Kidney (tissue), 14 donors: Measurements from ENCODE around the gene ADCY4. TPM values are rescaled to one million over a fixed set of nuclear protein-coding genes. Genes with fewer than 3 reads are reported as not detected.
A peak's percentile ranks its signal among the peaks of the same experiment; 100 is the strongest.

Experiments
- DNase-seq, 5 donors: peaks; one replicate each; pipeline ENCODE4 v3.0.0-alpha.2; 2013 to 2020
- FAIRE-seq: peaks from 2 replicates; lab custom pipeline; 2012; peaks lifted over from hg19 to GRCh38; lab: Jason Lieb, UNC
- H3K27ac ChIP-seq, 2 donors: one replicate each; pipeline ENCODE4 v1.7.0; 2013; ENCODE audit warnings: low read depth in 2 of 2, low read length in 2 of 2, inconsistent platforms in 1 of 2
- H3K27me3 ChIP-seq: one replicate; pipeline ENCODE4 v1.7.1; 2013; ENCODE audit warnings: low read length, inconsistent platforms; ENCODE audit not compliant: control insufficient read depth, insufficient read depth
- H3K36me3 ChIP-seq, 3 donors: one replicate each; pipeline versions ENCODE4 v1.7.0 to v1.7.1; 2013; ENCODE audit warnings: low read length in 3 of 3, control low read depth in 1 of 3, inconsistent platforms in 1 of 3; ENCODE audit not compliant: insufficient read depth in 3 of 3, control insufficient read depth in 2 of 3
- H3K4me1 ChIP-seq, 3 donors: one replicate each; pipeline versions ENCODE4 v1.7.0 to v1.7.1; 2013; ENCODE audit warnings: low read length in 3 of 3, inconsistent platforms in 1 of 3, low read depth in 1 of 3; ENCODE audit not compliant: control insufficient read depth in 2 of 3, insufficient read depth in 2 of 3
- H3K4me3 ChIP-seq, 3 donors: one replicate each; pipeline versions ENCODE4 v1.7.0 to v1.8.1; 2013; ENCODE audit warnings: low read length in 3 of 3, control low read depth in 1 of 3, inconsistent platforms in 1 of 3
- H3K9ac ChIP-seq, 3 donors: one replicate each; pipeline versions ENCODE4 v1.7.0 to v1.7.1; 2013; ENCODE audit warnings: low read length in 3 of 3, control low read depth in 1 of 3, inconsistent platforms in 1 of 3
- H3K9me3 ChIP-seq, 3 donors: one replicate each; pipeline versions ENCODE4 v1.7.0 to v1.7.1; 2013; ENCODE audit warnings: low read length in 3 of 3, control low read depth in 1 of 3, inconsistent platforms in 1 of 3; ENCODE audit not compliant: control insufficient read depth in 2 of 3, insufficient read depth in 1 of 3
- CTCF ChIP-seq: IDR thresholded peaks from 3 replicates; pipeline ENCODE4 v1.5.1; 2012; ENCODE audit warnings: mild to moderate bottlenecking, moderate library complexity, borderline replicate concordance; ENCODE audit not compliant: insufficient read depth; ENCODE audit errors: extremely low read depth
- intact Hi-C: fragments of 100-400 bp; cut with DNase I; formaldehyde crosslinking; loops from one replicate; pipeline ENCODE4 v1.11.1; 2022
- polyA plus RNA-seq: library from polyadenylated mRNA; stranded (reverse); fragments of 350-450 nt; fragmentation: Illumina TruSeq; extraction: RNeasy Lipid Tissue Mini Kit (QIAGEN cat#74804); gene quantifications from one replicate; pipeline ENCODE4 v1.2.3, GENCODE V29; 2014; ENCODE audit warnings: low read depth, low replicate concordance; ENCODE audit not compliant: insufficient read depth
- total RNA-seq: library from RNA; stranded (reverse); fragmentation: NEBNext Ultra II Directional; extraction: Animal tissue kit (Norgen Biotek cat#: 25700); gene quantifications from one replicate; pipeline ENCODE4 v1.2.1, GENCODE V29; 2021
- donor health status: control.
- donor health status: control.
- donor health status: control.
- donor health status: control.
- donor health status: control.
- donor health status: DM: yes; HTN: yes; CAD: no.
- donor health status: Normal renal cell carcinoma (clear cell type).

ADCY4 gene
- total and polyA plus RNA-seq, 2 donors from 2014 or later, result 19.2 to 57.5 TPM

DNA sequence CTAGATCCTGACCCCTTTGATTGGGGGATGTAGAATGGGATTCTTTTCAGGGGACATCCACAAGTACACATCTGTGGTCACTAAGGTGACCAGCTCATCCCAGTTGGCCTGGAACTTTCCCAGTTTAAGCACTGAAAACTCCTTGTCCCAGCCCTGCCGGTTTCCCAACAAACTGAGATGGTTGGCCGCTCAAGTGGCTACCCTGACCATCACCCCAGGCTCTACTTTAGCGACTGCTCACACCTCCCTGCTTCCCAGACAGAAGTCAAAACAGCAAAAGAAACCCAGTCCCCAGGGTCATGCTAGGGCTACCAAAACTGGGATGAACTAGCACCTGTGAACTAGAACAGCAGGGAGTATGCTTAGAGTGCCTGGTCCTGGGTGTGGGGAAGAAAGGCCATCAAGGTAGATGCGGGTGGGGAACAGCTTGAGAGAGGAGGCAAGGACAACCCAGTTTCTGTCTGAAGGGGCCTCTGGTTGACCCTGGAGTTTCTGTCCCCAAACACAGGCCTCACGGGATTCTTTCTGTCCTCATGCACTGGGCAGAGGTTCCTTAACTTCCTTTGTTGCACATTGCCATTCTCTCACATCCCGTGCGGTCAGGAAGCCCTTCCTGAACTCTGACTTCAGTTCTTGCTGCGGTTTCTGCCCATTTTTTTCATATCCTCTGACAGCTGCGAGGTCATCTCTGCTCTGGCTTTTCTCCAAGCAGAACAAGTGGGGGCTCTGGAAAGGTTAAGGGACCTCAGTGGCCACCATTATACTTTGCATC lies 21.9 kb downstream of the ADCY4 start:
- Histone ChIP-seq H3K4me1 (peaks cover 0 to 43% (median 31%) of the 10 kb centered on the region in 3 donors), H3K9me3 (no peaks in the 10 kb centered on the region), H3K27me3 (peaks cover 9% of the 10 kb centered on the region), H3K36me3 (no peaks in the 10 kb centered on the region), H3K27ac (peak overlapping the region; percentile 16 to 63), H3K9ac (peak overlapping the region in 1 of 3 donors; percentile 30), H3K4me3 (no peak overlapping the region)
- TF ChIP-seq CTCF, result no peak
- no peak for FAIRE-seq
- intact Hi-C loops, result no loop called here
- DNase-seq, result no peak

- no peak for TF ChIP-seq CTCF
- Histone ChIP-seq H3K27ac (peak overlapping the region; percentile 63 to 72), H3K4me1 (peaks cover 0 to 46% (median 38%) of the 10 kb centered on the region in 3 donors), H3K36me3 (no peaks in the 10 kb centered on the region), H3K9me3 (no peaks in the 10 kb centered on the region), H3K27me3 (peaks cover 6% of the 10 kb centered on the region), H3K9ac (peak overlapping the region in 1 of 3 donors; percentile 30), H3K4me3 (peak overlapping the region in 1 of 3 donors; percentile 49)
- DNase-seq (no peak), FAIRE-seq (no peak)
- intact Hi-C loops, result no loop called here
These were observed 22.8 kb downstream of the ADCY4 start for GRCh38 chr14:24311837-24312615.

DNA sequence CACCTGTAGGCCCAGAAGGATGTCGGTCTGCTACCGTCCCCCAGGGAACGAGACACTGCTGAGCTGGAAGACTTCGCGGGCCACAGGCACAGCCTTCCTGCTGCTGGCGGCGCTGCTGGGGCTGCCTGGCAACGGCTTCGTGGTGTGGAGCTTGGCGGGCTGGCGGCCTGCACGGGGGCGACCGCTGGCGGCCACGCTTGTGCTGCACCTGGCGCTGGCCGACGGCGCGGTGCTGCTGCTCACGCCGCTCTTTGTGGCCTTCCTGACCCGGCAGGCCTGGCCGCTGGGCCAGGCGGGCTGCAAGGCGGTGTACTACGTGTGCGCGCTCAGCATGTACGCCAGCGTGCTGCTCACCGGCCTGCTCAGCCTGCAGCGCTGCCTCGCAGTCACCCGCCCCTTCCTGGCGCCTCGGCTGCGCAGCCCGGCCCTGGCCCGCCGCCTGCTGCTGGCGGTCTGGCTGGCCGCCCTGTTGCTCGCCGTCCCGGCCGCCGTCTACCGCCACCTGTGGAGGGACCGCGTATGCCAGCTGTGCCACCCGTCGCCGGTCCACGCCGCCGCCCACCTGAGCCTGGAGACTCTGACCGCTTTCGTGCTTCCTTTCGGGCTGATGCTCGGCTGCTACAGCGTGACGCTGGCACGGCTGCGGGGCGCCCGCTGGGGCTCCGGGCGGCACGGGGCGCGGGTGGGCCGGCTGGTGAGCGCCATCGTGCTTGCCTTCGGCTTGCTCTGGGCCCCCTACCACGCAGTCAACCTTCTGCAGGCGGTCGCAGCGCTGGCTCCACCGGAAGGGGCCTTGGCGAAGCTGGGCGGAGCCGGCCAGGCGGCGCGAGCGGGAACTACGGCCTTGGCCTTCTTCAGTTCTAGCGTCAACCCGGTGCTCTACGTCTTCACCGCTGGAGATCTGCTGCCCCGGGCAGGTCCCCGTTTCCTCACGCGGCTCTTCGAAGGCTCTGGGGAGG lies 23.9 kb downstream of the ADCY4 start, which contains the start of gene LTB4R:
LTB4R (plus strand) TSS at position 857 of the 959 bp plus-strand sequence. CDS start 4,150 bp downstream, outside the sequence.
- no peaks in the 10 kb centered on the region for H3K9me3 ChIP-seq
- H3K36me3 ChIP-seq, result peaks cover 0 to 11% (median 7%) of the 10 kb centered on the region in 3 donors
- H3K4me1 ChIP-seq, result peaks cover 0 to 46% (median 38%) of the 10 kb centered on the region in 3 donors
- TF ChIP-seq CTCF, result peak; percentile 7
- peak within 1 kb of the TSS in 1 of 3 donors; percentile 30 for H3K9ac ChIP-seq
- peaks cover 3% of the 10 kb centered on the region for H3K27me3 ChIP-seq
- peak within 1 kb of the TSS; percentile 68 to 72 for H3K27ac ChIP-seq
- peak within 1 kb of the TSS in 2 of 3 donors; percentile 18 to 49 for H3K4me3 ChIP-seq
- peak; percentile 89 to 94 (median 90) for DNase-seq
- no peak for FAIRE-seq
- intact Hi-C loops, result no loop called here
